Fibroblast of lung (primary cell): ENCODE data around the gene SELENOW.

Source experiments
- EZH2 ChIP-seq: IDR thresholded peaks from 2 replicates; pipeline ENCODE4 v1.5.1; 2012; ENCODE audit warnings: low read length, control low read depth, mild to moderate bottlenecking; ENCODE audit errors: missing control alignments
- TF ChIP-seq, protein P1 (sequence below), 2 donors: IDR thresholded peaks in 1 of 2; conservative IDR thresholded peaks in 1 of 2; 1 replicate in 1 of 2; 2 replicates in 1 of 2; pipeline ENCODE4 v1.5.1; 2011 to 2012; ENCODE audit warnings: low read length in 2 of 2, control low read depth in 1 of 2, inconsistent platforms in 1 of 2, low read depth in 1 of 2, mild to moderate bottlenecking in 1 of 2

DNA sequence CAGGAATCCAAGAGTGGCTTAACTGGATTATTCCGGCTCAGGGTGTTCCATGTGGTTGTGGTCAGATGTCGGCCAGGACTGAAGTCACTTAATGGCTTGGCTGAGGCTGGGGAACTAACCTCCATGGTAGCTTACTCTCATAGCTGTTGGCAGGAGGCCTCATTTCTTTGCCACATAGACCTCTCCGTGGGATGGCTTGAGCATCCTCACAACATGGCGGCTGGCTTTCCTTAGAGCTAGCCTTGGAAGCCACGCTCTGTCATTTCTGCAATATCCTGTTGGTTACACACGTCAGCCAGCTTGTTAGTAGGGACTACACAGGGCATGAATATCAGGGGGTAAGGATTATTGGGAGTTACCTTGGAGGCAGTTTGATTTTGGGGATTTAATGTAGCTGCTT, 48.3 kb downstream of the SELENOW start:
- TF ChIP-seq, protein P1, sequence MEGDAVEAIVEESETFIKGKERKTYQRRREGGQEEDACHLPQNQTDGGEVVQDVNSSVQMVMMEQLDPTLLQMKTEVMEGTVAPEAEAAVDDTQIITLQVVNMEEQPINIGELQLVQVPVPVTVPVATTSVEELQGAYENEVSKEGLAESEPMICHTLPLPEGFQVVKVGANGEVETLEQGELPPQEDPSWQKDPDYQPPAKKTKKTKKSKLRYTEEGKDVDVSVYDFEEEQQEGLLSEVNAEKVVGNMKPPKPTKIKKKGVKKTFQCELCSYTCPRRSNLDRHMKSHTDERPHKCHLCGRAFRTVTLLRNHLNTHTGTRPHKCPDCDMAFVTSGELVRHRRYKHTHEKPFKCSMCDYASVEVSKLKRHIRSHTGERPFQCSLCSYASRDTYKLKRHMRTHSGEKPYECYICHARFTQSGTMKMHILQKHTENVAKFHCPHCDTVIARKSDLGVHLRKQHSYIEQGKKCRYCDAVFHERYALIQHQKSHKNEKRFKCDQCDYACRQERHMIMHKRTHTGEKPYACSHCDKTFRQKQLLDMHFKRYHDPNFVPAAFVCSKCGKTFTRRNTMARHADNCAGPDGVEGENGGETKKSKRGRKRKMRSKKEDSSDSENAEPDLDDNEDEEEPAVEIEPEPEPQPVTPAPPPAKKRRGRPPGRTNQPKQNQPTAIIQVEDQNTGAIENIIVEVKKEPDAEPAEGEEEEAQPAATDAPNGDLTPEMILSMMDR (conservative IDR thresholded peaks at IDR 0.05 in 1 of 2, IDR thresholded peaks at IDR 0.05 in 1 of 2; ENCODE audit: low read depth in 1 of 2, low read length in 2 of 2) = no peak
- TF ChIP-seq EZH2 = no peak
